Suprapubic skin (tissue), 4 donors: ENCODE data around the gene RASGRP3. TPM values are rescaled to one million over a fixed set of nuclear protein-coding genes. Genes with fewer than 3 reads are reported as not detected.

Experiments used
- total RNA-seq, 4 donors: library from RNA; depleted of rRNA; stranded (reverse); fragments of >200 nt; gene quantifications; one replicate each; pipeline ENCODE4 v1.1.0, GENCODE V29; 2016

RASGRP3 gene
- total RNA-seq, 4 donors from 2014 or later = 4.1 to 11.1 (median 6.4) TPM

Other genes with a start within 250 kb of the RASGRP3 start
- gene FAM98A, start 122.7 kb downstream of the RASGRP3 start, total RNA-seq = 10 to 100 TPM; 21.4 to 59.9 (median 30.8) TPM